ENCODE measurements around the gene MAEA.
A peak's percentile ranks its signal among the peaks of the same experiment; 100 is the strongest.

Gene MAEA

GRCh38 chr4:1277667-1278665 is 11.7 kb upstream of the MAEA start:
- Histone ChIP-seq H4K20me1 (ENCODE audit: insufficient read depth, low read length) (no peaks in the 10 kb centered on the region; the same call in 1 of the 2 replicates), H3K27ac (ENCODE audit: low read length) (no peak overlapping the region), H3K4me2 (ENCODE audit: insufficient read depth, low read length) (no peak overlapping the region), H2AFZ (ENCODE audit: low read depth, low read length) (no peak overlapping the region), H3K4me3 (ENCODE audit: low read depth in 1 of 2, low read length in 2 of 2) (no peak overlapping the region), H3K9me3 (ENCODE audit: insufficient read depth, low read length, severe bottlenecking) (no peaks in the 10 kb centered on the region), H3K4me1 (ENCODE audit: insufficient read depth, low read length) (no peaks in the 10 kb centered on the region), H3K36me3 (ENCODE audit: insufficient read depth, low read length) (no peaks in the 10 kb centered on the region), H3K79me2 (ENCODE audit: insufficient read depth, low read length) (no peaks in the 10 kb centered on the region), H3K9ac (ENCODE audit: low read depth, low read length) (no peak overlapping the region), H3K27me3 (ENCODE audit: insufficient read depth, low read length, poor library complexity) (no peaks in the 10 kb centered on the region)
- no peak for ATAC-seq (ENCODE audit: insufficient read depth, low read depth)
- TF ChIP-seq EZH2 (IDR thresholded peaks at IDR 0.05; ENCODE audit: borderline replicate concordance, low read depth, low read length, severe bottlenecking) (no peak), CTCF (IDR thresholded peaks at IDR 0.05; ENCODE audit: borderline replicate concordance, extremely low read depth, low read length, poor library complexity, severe bottlenecking) (peak; percentile 31)
- no peak for DNase-seq

DNA sequence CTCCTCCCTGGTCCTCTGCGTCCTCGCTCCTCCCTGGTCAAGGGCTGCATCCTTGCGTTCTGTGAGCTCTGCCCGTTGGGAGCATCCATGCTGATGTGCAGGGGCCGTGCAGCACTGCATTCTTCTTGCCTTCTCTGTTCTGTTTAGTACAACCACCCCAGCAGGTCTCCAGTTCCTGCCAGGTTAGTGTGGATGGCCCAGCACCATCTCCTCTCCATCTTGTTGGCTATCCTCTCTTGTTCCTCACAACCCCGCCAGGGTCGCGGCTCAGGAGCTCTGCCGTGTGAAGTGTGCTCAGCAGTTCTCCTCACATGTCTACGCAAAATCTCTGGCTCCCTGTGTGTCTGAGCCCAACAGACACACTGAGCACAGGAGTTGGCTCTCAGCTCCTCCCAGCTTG is 10.4 kb upstream of the MAEA start:
- no peak for ATAC-seq (ENCODE audit: insufficient read depth, low read depth)
- Histone ChIP-seq H3K4me3 (ENCODE audit: low read depth in 1 of 2, low read length in 2 of 2) (no peak overlapping the region), H3K9ac (ENCODE audit: low read depth, low read length) (no peak overlapping the region), H4K20me1 (ENCODE audit: insufficient read depth, low read length) (no peaks in the 10 kb centered on the region; the same call in 1 of the 2 replicates), H3K4me2 (ENCODE audit: insufficient read depth, low read length) (no peak overlapping the region), H3K9me3 (ENCODE audit: insufficient read depth, low read length, severe bottlenecking) (no peaks in the 10 kb centered on the region), H2AFZ (ENCODE audit: low read depth, low read length) (no peak overlapping the region), H3K4me1 (ENCODE audit: insufficient read depth, low read length) (no peaks in the 10 kb centered on the region), H3K79me2 (ENCODE audit: insufficient read depth, low read length) (no peaks in the 10 kb centered on the region), H3K27ac (ENCODE audit: low read length) (no peak overlapping the region), H3K27me3 (ENCODE audit: insufficient read depth, low read length, poor library complexity) (no peaks in the 10 kb centered on the region), H3K36me3 (ENCODE audit: insufficient read depth, low read length) (no peaks in the 10 kb centered on the region)
- no peak for DNase-seq
- TF ChIP-seq EZH2 (IDR thresholded peaks at IDR 0.05; ENCODE audit: borderline replicate concordance, low read depth, low read length, severe bottlenecking) (no peak), CTCF (IDR thresholded peaks at IDR 0.05; ENCODE audit: borderline replicate concordance, extremely low read depth, low read length, poor library complexity, severe bottlenecking) (no peak)

GRCh38 chr4:1283711-1284110 is 6.0 kb upstream of the MAEA start:
- ATAC-seq (ENCODE audit: insufficient read depth, low read depth): no peak
- Histone ChIP-seq H3K9me3 (ENCODE audit: insufficient read depth, low read length, severe bottlenecking) (peaks cover 13% of the 10 kb centered on the region), H3K4me1 (ENCODE audit: insufficient read depth, low read length) (peaks cover 4% of the 10 kb centered on the region), H3K27me3 (ENCODE audit: insufficient read depth, low read length, poor library complexity) (no peaks in the 10 kb centered on the region), H2AFZ (ENCODE audit: low read depth, low read length) (no peak overlapping the region), H4K20me1 (ENCODE audit: insufficient read depth, low read length) (no peaks in the 10 kb centered on the region), H3K4me3 (ENCODE audit: low read depth in 1 of 2, low read length in 2 of 2) (no peak overlapping the region), H3K27ac (ENCODE audit: low read length) (no peak overlapping the region), H3K9ac (ENCODE audit: low read depth, low read length) (no peak overlapping the region), H3K36me3 (ENCODE audit: insufficient read depth, low read length) (no peaks in the 10 kb centered on the region), H3K79me2 (ENCODE audit: insufficient read depth, low read length) (no peaks in the 10 kb centered on the region), H3K4me2 (ENCODE audit: insufficient read depth, low read length) (no peak overlapping the region)
- no peak for DNase-seq
- TF ChIP-seq CTCF (IDR thresholded peaks at IDR 0.05; ENCODE audit: borderline replicate concordance, extremely low read depth, low read length, poor library complexity, severe bottlenecking) (no peak), EZH2 (IDR thresholded peaks at IDR 0.05; ENCODE audit: borderline replicate concordance, low read depth, low read length, severe bottlenecking) (no peak)
